ENCODE data around the gene PLCB3.
"Not testable (repeated sequence)": the region's sequence is repeated elsewhere in the genome, so short reads cannot be mapped to it uniquely, and the experiment has no call there.

Gene PLCB3

GRCh38 chr11:64312947-64313346, 61.6 kb downstream of the PLCB3 start:
- DNase-seq (ENCODE audit: low read depth, low spot score), result no peak
- no peak overlapping the region for H3K4me3 ChIP-seq (ENCODE audit: low read depth, low read length)
- no peak for TF ChIP-seq CTCF (IDR thresholded peaks at IDR 0.05; ENCODE audit: low read depth, low read length)
- in situ Hi-C loops (cut with HindIII; ENCODE audit: low sequenced_read_pairs), result no loop called here

- no peak for DNase-seq (ENCODE audit: low read depth, low spot score)
- no peak overlapping the region for H3K4me3 ChIP-seq (ENCODE audit: low read depth, low read length)
- TF ChIP-seq CTCF (IDR thresholded peaks at IDR 0.05; ENCODE audit: low read depth, low read length), result no peak
- in situ Hi-C loops (cut with HindIII; ENCODE audit: low sequenced_read_pairs), result no loop called here
These were observed 62.3 kb downstream of the PLCB3 start for GRCh38 chr11:64313491-64314145.

GRCh38 chr11:64314146-64314804, 62.9 kb downstream of the PLCB3 start:
- no peak for DNase-seq (ENCODE audit: low read depth, low spot score)
- H3K4me3 ChIP-seq (ENCODE audit: low read depth, low read length), result no peak overlapping the region
- peak; percentile 22 for TF ChIP-seq CTCF (IDR thresholded peaks at IDR 0.05; ENCODE audit: low read depth, low read length)
- in situ Hi-C loops (cut with HindIII; ENCODE audit: low sequenced_read_pairs), result no loop called here

GRCh38 chr11:64314805-64315561, 63.7 kb downstream of the PLCB3 start:
- DNase-seq (ENCODE audit: low read depth, low spot score), result no peak
- in situ Hi-C loops (cut with HindIII; ENCODE audit: low sequenced_read_pairs), result no loop called here
- TF ChIP-seq CTCF (IDR thresholded peaks at IDR 0.05; ENCODE audit: low read depth, low read length), result no peak

GRCh38 chr11:64315667-64316526, 64.6 kb downstream of the PLCB3 start:
- H3K4me3 ChIP-seq (ENCODE audit: low read depth, low read length); in situ Hi-C loops (cut with HindIII; ENCODE audit: low sequenced_read_pairs): not testable (repeated sequence)

More at GRCh38 chr11:64314805-64315561, 63.7 kb downstream of the PLCB3 start:
- no peak overlapping the region for H3K4me3 ChIP-seq (ENCODE audit: low read depth, low read length)

GRCh38 chr11:64316672-64317324, 65.5 kb downstream of the PLCB3 start:
- no peak for DNase-seq (ENCODE audit: low read depth, low spot score)
- in situ Hi-C loops (cut with HindIII; ENCODE audit: low sequenced_read_pairs), result no loop called here

More at GRCh38 chr11:64315667-64316526, 64.6 kb downstream of the PLCB3 start:
- not testable (repeated sequence) for DNase-seq (ENCODE audit: low read depth, low spot score)

More at GRCh38 chr11:64316672-64317324, 65.5 kb downstream of the PLCB3 start:
- H3K4me3 ChIP-seq (ENCODE audit: low read depth, low read length), result peak overlapping the region; percentile 97
- TF ChIP-seq CTCF (IDR thresholded peaks at IDR 0.05; ENCODE audit: low read depth, low read length), result peak; percentile 2
